Dendritic cell treated with granulocyte-macrophage colony-stimulating factor and Interleukin-4, amounts not matched to agents 40 ng/mL and 50 ng/mL, for 4 days (primary cell): Measurements from ENCODE around the gene TMEM255B.
A peak's percentile ranks its signal among the peaks of the same experiment; 100 is the strongest.

Experiments
- H3K27ac Mint-ChIP-seq: one replicate; pipeline ENCODE4 v1.8.0; 2022; ENCODE audit warnings: mild to moderate bottlenecking, mixed read lengths
- H3K27me3 Mint-ChIP-seq: one replicate; pipeline ENCODE4 v1.8.0; 2022; ENCODE audit warnings: mild to moderate bottlenecking, mixed read lengths
- H3K36me3 Mint-ChIP-seq: one replicate; pipeline ENCODE4 v1.8.0; 2022; ENCODE audit warnings: low read depth, mixed read lengths
- H3K4me1 Mint-ChIP-seq: one replicate; pipeline ENCODE4 v1.8.0; 2022; ENCODE audit warnings: low read depth, mixed read lengths
- H3K4me3 Mint-ChIP-seq: one replicate; pipeline ENCODE4 v1.8.0; 2022; ENCODE audit warnings: mild to moderate bottlenecking, moderate library complexity, mixed read lengths
- H3K9me3 Mint-ChIP-seq: one replicate; pipeline ENCODE4 v1.8.0; 2022; ENCODE audit warnings: mixed read lengths
- intact Hi-C: fragments of 100-400 bp; cut with micrococcal nuclease; formaldehyde crosslinking; loops from one replicate; pipeline ENCODE4 v1.15.0; 2022

The TMEM255B gene

DNA sequence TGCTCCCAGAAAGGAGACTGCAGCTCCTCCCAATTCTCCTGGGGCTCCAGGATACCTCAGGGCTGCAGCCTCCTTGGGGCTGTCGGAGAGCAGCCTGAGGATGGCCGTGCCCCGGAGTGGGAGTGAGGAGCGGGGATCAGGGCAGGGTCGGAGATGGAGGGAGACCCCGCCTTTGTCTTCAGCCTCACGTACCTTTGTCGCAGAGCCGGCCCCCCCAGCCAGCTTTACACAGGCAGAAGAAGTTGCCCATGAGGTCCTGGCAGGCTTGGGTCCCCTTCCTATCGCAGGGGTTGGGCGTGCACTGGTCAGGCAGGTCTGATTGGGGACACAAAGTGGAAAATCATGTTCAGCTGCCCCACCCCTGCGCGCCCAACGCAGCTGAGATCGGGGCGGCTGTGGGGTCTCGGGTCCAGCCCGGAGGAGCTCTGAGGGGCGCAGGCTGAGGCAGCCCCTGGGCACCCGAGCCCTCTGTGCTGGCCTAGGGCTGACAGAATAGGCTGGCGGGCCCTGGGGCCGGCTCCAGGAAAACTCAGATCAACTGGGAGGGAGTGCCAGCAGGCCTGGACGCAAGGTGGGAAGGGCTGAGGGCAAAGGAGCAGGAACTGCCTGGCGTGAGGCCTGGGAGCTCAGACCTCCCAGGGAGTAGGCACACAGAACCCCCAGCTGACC is 80.6 kb downstream of the TMEM255B start:
- H3K36me3 Mint-ChIP-seq, result peaks cover 97% of the 10 kb centered on the region
- no peak overlapping the region for H3K27ac Mint-ChIP-seq
- no peak overlapping the region for H3K4me3 Mint-ChIP-seq
- peaks cover 27% of the 10 kb centered on the region for H3K27me3 Mint-ChIP-seq
- no peaks in the 10 kb centered on the region for H3K9me3 Mint-ChIP-seq
- H3K4me1 Mint-ChIP-seq, result peaks cover 41% of the 10 kb centered on the region
- intact Hi-C loops, result no loop called here

DNA sequence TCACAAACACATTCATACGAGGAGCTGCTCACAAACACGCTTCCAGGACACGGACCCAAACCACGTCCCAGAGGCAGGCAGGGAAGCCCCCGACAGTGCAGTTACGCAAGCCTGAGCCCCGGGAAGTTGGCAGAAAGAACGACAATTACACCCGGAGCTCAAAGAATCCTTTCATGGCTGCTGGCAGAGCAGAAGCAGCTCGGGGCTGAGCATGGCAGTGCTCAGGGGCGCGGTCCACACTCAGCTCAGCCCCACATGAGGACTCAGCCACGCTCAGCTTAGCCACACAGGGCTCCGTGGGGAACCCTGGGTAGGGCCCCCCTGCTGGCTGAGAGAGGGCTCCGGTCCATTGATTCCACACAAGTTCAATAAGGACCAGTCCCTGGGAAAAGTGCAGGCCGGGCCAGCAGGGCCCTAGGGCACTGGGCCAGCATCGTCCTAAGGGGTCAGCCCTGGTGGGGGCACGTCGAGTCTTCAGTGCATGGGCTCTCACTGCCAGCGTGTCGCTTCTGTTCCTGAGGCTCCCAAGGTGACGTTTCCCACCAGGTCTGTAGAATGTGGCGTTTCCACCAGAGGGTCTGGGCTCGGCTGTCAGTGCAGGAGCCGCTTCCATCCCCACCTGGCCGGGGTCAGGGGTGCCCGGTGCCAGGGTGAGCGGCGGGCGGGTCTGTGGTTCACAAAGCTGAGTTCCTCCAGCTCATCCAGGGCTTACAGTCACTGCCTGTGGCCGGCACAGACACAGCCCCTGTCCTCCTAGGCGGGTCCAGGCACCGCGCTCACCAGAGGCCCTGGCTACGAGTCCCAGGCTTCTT is 81.7 kb downstream of the TMEM255B start:
- no peaks in the 10 kb centered on the region for H3K9me3 Mint-ChIP-seq
- intact Hi-C loops, result no loop called here
- peaks cover 33% of the 10 kb centered on the region for H3K27me3 Mint-ChIP-seq
- peaks cover 97% of the 10 kb centered on the region for H3K36me3 Mint-ChIP-seq
- H3K4me1 Mint-ChIP-seq, result peaks cover 46% of the 10 kb centered on the region
- no peak overlapping the region for H3K4me3 Mint-ChIP-seq
- H3K27ac Mint-ChIP-seq, result no peak overlapping the region

DNA sequence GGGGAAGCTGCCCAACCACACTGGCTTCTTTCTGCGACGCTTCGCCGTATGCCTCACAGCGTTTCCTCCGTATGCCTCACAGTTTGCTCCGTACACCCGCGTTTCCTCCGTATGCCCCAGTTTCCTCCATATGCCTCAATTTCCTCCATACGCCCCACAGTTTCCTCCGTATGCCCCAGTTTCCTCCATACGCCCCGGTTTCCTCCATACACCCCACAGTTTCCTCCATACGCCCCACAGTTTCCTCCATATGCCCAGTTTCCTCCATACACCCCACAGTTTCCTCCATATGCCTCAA is 82.3 kb downstream of the TMEM255B start:
- Mint-ChIP-seq H3K9me3 (no peaks in the 10 kb centered on the region), H3K4me1 (peaks cover 46% of the 10 kb centered on the region), H3K27ac (no peak overlapping the region), H3K27me3 (peaks cover 34% of the 10 kb centered on the region), H3K36me3 (peaks cover 97% of the 10 kb centered on the region), H3K4me3 (no peak overlapping the region)
- intact Hi-C loops, result no loop called here

DNA sequence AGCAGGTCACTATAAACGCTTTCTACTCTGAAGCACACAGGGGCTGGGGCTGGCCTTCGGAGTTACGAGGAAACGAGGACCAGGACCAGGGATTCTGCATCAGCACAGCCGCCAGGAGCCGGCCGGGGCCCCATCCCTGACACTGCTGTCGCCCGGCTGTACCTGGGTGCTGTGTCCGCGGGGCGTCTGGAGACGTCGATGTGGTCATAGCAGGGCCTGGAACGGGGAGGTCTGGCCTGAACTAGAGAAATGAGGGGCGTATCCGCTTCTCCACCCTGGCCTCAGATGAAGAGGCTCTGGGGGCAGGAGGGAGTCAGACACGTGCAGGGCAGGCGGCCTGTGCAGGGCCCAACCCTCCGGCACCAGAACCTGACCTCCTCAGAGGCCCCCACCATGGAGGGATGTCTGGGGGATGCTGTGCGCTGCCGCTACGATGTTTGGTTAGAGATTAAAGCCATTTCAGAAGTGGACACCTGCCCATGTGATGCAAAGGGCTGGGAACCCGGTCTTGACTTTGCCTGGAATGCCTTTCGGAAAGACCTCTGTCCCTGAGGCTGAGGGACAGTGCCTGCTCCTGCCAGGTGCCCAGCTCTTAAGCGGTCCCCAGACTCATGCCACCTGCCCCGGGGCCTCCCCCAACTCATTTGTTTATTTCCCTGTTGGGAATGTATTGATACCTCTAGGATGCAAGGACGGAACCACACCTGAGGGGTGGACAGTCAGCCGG is 83.5 kb downstream of the TMEM255B start:
- H3K4me3 Mint-ChIP-seq, result no peak overlapping the region
- no peak overlapping the region for H3K27ac Mint-ChIP-seq

DNA sequence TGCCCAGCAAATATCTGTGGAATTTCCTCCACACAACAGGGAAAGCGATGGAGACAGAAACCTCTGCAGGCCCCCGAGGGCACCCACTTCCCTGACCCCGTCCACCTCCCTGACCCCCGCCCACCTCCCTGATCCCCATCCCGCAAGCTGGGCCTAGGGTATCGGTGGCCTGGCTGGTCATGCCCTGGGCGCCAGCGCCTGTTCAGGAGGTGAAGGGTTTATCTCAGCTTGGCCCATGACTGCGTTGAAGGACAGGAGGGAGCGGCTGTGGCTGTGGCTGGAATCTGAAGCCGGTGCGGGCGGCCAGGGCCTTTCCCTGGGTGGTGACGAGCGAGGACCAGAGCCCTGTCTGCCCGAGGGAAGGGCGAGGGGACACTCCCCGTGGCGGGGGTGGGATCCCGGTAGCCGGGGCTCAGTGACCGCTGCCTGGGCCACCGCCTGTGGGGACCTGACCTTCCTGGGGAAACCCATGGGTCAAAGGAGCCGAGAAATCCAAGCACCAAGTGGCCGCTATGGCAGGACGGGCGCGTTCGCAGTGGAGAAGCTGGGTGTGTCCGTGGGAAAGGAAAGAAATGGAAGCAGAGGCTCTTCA is 84.1 kb downstream of the TMEM255B start:
- Mint-ChIP-seq H3K27me3 (peaks cover 34% of the 10 kb centered on the region), H3K9me3 (no peaks in the 10 kb centered on the region), H3K27ac (no peak overlapping the region), H3K4me1 (peaks cover 36% of the 10 kb centered on the region), H3K4me3 (no peak overlapping the region), H3K36me3 (peaks cover 100% of the 10 kb centered on the region)
- intact Hi-C loops, result no loop called here

More for the DNA sequence above, 83.5 kb downstream of the TMEM255B start:
- Mint-ChIP-seq H3K27me3 (peaks cover 34% of the 10 kb centered on the region), H3K9me3 (no peaks in the 10 kb centered on the region), H3K36me3 (peaks cover 100% of the 10 kb centered on the region), H3K4me1 (peaks cover 38% of the 10 kb centered on the region)
- intact Hi-C loops, result no loop called here

DNA sequence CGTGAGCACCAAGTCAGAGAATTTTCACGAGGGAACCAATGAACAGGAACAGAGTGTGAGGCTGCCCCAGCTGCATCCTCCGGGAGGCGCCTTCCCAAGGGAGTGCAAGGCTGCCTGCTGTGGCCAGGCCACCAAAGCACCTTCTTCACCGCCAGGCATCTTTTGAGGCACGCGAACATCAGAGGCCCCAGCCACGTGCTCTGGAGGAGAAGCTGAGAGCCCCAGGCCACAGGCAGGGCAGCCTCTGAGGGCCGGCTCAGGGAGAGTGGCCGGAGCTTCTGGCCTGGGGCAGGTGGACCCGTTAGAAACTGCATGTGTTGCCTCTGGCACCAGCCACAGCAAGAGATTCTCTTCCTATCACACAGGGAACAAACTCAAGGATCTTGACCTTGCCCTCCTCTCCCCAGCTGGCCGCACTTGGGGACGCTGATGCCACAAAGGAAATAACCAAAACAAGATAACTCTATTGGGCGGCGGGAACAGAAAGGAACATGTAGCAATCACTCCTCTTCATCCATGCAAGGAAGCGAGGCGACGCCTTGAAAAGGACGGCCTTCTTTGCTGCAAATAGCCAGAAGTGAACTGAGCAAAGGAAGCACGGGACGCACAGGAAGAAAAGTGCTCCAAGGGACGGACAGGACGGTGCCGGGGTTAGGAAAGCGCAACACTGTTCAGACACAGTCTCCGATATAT is 85.0 kb downstream of the TMEM255B start:
- intact Hi-C loops, result no loop called here
- Mint-ChIP-seq H3K36me3 (peaks cover 100% of the 10 kb centered on the region), H3K27ac (peak overlapping the region; percentile 15), H3K9me3 (no peaks in the 10 kb centered on the region), H3K4me1 (peaks cover 32% of the 10 kb centered on the region), H3K4me3 (no peak overlapping the region), H3K27me3 (peaks cover 34% of the 10 kb centered on the region)

DNA sequence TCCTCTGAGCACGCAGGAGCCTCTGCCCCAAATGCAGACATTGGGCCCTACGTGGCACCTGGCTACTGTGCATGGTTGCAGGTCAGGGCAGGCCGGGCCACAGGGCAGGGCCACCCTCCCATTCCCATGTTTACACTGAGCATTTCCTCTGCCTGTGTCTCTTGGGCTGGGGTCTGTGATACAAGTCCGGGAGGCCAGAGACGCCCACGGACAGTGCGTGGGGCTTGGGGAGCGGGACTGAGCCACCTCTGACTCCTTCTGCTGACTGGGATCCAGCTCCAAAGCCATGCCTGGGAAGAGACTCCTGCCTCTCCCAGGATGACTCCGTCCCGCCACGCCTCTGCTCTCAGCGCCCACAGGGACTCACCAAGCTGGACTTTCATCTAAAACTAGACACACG is 86.0 kb downstream of the TMEM255B start:
- no peaks in the 10 kb centered on the region for H3K9me3 Mint-ChIP-seq
- peaks cover 93% of the 10 kb centered on the region for H3K36me3 Mint-ChIP-seq
- H3K4me1 Mint-ChIP-seq, result peaks cover 31% of the 10 kb centered on the region
- no peak overlapping the region for H3K4me3 Mint-ChIP-seq
- H3K27ac Mint-ChIP-seq, result no peak overlapping the region
- H3K27me3 Mint-ChIP-seq, result peaks cover 34% of the 10 kb centered on the region
- intact Hi-C loops, result no loop called here

DNA sequence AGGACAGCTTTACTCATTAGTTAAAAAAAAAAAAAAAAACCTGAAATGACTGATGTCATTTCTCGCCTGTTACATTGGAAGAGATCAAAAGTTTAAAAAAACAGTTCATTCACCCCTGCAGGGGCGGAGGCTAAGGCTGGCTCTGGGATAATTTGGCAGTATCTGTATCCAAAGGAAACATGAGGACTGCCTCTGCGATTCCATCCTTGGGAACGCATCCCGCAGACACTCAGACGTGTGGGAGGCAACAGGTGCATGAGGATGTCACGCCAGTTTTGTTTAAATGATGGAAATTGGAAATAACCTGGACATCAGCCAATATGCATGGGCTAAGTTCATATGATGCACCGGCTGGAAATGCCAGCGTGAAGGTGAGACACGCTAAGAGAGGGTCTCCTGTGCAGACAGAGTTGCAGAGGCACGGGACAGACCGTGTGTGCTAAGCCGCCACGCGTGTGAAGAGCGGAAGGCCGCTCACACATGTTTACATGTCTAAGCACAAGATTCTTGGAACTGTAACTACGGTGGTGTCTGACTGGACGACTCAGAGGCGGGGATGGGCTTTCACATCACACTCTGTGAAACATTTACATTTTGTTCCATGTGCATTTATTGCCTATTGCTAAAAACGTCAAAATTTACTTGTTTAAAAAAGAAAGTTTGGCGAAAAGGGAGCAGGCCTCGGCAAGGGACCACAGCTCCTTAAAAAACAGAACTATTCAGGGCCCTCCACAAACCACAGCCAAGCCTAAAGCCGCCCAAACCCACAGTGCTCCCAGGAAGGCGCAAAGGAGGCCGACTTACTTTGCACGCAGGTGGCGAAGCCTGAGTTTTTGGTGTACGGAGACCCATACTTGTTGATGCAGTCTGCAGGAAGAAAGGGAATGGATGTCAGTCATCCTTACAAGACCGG is 87.0 kb downstream of the TMEM255B start:
- H3K36me3 Mint-ChIP-seq, result peaks cover 84% of the 10 kb centered on the region
- no peak overlapping the region for H3K27ac Mint-ChIP-seq
- peaks cover 34% of the 10 kb centered on the region for H3K27me3 Mint-ChIP-seq
- intact Hi-C loops, result no loop called here
- H3K4me1 Mint-ChIP-seq, result peaks cover 31% of the 10 kb centered on the region
- H3K9me3 Mint-ChIP-seq, result no peaks in the 10 kb centered on the region
- no peak overlapping the region for H3K4me3 Mint-ChIP-seq

DNA sequence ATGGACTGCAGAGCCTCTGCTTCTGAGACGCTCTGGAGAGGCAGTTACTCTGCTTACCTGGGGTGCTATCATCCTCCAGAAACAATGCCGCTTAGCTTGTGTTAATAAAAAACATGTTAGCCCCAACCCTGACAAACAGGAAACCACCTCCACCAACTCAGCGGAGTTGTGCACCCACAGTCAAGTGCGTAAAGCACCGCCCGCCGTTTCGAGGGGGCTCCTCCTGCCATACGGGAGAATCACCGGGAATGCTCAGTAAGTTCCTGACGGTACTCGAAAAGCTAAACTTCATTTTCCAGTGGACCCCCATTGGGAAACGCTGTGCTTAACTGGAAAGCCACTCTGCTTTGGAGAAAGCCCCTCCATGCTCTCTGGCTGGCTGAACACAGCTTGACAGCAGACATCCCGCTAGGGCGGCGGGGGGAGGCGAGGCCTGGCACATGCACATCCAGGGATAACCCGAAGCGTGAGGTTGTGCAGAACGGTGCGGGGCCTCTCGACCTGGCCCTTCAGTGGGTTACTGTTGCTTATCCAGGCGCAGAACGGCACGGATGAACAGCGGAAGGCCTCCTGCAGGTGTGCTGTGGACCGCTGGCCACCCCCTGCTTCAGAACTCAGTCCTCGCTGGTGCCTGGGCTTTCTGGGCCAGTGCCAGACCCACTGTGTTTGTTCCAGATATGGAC is 87.8 kb downstream of the TMEM255B start:
- H3K4me3 Mint-ChIP-seq, result no peak overlapping the region
- peaks cover 30% of the 10 kb centered on the region for H3K27me3 Mint-ChIP-seq
- H3K4me1 Mint-ChIP-seq, result peaks cover 23% of the 10 kb centered on the region
- intact Hi-C loops, result no loop called here
- H3K27ac Mint-ChIP-seq, result no peak overlapping the region
- H3K36me3 Mint-ChIP-seq, result peaks cover 76% of the 10 kb centered on the region
- no peaks in the 10 kb centered on the region for H3K9me3 Mint-ChIP-seq

DNA sequence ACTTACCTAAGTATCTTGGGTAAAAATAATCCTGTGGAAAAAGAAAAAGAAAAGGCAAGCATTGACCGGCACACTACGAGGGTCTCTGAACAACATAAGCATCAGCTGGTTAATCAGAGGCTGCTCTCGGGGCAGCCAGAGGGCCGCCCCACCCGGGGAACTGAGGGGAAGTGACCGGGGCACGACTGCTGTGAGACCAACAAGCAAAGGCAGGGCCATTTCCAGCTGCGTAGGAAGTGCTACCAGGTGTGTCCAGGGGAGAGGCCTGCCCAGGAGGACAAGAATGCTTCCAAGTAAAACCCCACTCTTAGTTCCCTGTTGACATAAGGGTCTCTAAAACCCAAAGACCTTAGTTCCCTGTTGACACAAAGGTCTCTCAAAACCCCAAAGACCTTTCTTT is 89.0 kb downstream of the TMEM255B start:
- peaks cover 63% of the 10 kb centered on the region for H3K36me3 Mint-ChIP-seq
- H3K27me3 Mint-ChIP-seq, result peaks cover 20% of the 10 kb centered on the region
- H3K4me1 Mint-ChIP-seq, result peaks cover 18% of the 10 kb centered on the region
- H3K9me3 Mint-ChIP-seq, result no peaks in the 10 kb centered on the region
- no peak overlapping the region for H3K27ac Mint-ChIP-seq
- intact Hi-C loops, result no loop called here
- H3K4me3 Mint-ChIP-seq, result no peak overlapping the region

DNA sequence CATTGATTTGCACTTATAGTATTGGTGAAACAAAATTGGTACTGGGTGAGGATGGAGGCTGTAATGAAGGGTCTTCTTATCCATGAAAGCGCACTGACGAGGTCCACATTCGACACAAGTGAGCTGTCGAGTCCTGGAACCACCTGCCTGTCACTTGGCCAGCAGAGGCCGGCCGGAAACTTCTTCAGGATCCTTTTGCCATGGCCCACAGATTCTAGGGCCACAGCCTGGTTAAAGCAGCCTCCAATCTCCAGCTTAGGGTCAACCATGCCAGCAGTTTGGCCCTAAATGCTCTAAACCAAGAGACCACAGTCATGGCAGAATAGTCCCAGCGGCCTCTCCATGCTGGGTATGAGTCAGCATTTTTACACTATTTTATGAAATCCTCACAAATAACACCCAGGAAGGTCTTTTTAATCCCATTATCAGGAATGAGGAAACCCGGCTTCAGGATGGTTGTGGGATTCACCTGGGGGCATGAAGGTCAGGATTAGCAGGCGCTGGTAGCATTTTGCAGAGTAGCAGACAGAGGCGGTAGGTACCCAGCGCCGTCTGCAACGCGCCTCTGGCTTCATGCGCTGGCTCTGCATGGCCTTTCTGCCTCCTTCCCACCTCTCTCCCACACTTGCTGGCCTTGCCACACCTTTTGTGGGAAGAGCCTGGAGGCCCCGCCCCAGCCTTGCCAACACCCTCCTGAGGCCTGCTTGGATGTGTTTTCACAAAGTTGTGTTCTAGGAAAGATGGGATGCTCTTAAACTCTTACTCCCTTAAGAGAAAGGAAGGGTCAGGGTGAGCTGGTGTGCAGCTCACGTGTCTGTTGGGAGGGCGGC is 89.6 kb downstream of the TMEM255B start:
- intact Hi-C loops, result no loop called here
- no peaks in the 10 kb centered on the region for H3K9me3 Mint-ChIP-seq
- no peak overlapping the region for H3K27ac Mint-ChIP-seq
- peaks cover 18% of the 10 kb centered on the region for H3K4me1 Mint-ChIP-seq
- H3K4me3 Mint-ChIP-seq, result no peak overlapping the region
- H3K27me3 Mint-ChIP-seq, result peaks cover 14% of the 10 kb centered on the region
- peaks cover 57% of the 10 kb centered on the region for H3K36me3 Mint-ChIP-seq

DNA sequence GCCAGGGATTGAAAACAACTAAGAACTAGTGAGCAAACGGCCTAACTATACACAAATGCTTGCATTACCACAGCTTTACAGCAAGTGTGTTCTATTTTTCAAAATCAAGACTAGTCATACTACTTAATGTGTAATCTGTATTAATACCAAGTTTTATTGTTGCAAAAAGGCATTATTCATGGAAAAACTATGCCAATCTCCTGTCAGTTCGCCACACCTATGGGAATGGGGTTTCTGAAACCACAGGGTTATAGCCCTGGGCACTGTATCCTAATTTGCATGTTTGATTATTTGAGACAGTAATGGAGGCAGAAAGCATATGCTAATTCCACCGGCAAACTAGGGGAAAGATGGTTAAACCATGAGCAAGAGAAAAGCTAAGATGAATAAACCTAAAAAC is 90.5 kb downstream of the TMEM255B start:
- Mint-ChIP-seq H3K4me1 (peaks cover 11% of the 10 kb centered on the region), H3K27ac (no peak overlapping the region), H3K9me3 (no peaks in the 10 kb centered on the region), H3K36me3 (peaks cover 48% of the 10 kb centered on the region), H3K4me3 (no peak overlapping the region), H3K27me3 (peaks cover 8% of the 10 kb centered on the region)
- intact Hi-C loops, result no loop called here
